Stimulated activated CD8-positive, alpha-beta memory T cell treated with anti-CD3 and anti-CD28 coated beads, Interleukin-15, amount 100 ng/mL, for 4 hours (primary cell): ENCODE results near the gene PDGFB.
"Not testable (repeated sequence)": the region's sequence is repeated elsewhere in the genome, so short reads cannot be mapped to it uniquely, and the experiment has no call there.

Experiments used
- DNase-seq, 2 donors: peaks; one replicate each; pipeline ENCODE4 v3.0.0-alpha.2; 2020; ENCODE audit warnings: low read depth in 2 of 2

Gene PDGFB

DNA sequence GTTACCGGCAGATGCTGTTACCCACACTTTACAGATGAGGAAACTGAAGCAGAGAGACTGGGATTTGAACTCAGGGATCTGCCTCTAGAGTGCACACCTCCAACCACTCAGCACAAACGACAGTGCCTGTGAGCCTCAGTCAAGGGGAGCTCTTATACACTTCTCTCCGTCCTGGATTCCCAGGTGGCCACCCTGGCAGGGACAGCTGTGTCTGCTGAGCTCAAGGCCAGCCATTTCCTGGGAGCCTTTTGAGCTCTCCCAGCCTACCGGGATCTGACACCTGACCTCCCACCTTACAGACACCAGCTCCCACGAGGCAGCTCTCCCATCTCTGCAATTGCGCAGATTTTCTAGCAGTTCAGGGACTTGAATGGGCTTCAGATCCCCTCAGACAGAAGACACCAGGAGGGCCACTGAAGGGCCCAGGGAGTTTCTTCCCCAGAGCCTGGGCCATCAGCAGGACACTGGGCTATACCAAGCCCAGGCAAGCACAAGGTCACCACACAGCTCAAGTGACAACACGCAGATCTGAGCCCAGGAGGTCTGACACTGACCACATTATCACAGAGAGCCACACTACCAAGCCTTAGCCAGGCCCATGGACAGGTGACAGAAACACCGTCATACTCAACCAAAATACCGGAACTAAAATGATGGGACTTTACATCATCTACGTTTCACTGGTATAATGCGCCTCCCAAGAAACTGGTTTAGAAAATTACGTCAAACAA is 17.1 kb downstream of the PDGFB start:
- no peak for DNase-seq

DNA sequence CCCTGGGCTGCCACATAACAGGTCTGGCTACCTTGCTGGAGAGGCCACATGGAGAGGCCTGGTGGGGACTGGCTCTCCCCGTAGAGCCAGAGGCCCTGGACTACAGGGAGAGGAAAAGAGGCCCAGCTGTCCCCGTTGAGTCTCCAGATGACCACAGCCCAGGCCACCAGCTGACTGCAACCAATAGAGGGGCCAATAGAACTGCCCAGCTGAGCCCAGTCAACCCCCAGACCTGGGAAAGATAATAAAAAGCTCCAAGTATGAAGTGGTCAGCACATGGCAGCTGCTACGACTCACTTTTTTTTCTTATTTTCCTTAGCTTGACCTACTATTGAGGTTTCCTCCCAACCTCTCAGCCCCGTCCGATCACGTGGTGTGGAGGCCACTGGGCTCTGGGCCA is 18.4 kb downstream of the PDGFB start:
- DNase-seq = no peak

DNA sequence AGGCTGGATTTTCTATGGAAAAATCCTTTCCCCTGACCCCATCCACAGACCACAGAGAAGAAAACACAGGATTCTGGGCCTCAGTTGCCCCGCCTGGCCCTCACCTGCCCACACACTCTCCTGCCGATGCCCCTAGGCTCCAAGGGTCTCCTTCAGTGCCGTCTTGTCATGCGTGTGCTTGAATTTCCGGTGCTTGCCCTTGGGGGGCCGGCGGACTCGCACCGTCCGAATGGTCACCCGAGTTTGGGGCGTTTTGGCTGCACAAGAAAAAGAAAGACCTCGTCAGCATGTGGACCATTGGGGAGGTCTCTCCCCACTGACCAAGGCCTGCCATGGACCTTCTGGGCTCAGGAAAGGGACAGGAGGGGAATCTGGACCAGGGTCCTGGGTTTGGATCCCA is 19.2 kb downstream of the PDGFB start:
- no peak for DNase-seq

DNA sequence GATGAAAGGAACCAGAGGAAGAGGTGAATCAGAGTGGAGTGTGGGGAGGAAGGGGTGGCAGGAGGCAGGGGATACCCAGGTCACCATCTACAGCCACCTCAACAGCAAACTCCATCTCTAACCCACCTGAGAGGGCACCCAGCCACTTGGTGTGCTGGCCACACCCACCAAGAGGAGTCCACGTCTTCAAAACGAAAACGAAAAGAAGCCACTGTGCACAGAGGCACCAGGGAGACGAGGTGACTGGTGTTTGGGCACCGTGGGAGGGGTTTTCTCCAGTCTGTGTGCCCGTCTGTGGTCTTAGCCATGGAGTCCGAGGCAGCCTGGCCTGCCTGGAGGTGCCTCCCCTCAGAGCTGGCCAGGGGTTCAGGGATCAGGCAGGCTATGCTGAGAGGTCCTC is 20.2 kb downstream of the PDGFB start:
- DNase-seq = no peak

DNA sequence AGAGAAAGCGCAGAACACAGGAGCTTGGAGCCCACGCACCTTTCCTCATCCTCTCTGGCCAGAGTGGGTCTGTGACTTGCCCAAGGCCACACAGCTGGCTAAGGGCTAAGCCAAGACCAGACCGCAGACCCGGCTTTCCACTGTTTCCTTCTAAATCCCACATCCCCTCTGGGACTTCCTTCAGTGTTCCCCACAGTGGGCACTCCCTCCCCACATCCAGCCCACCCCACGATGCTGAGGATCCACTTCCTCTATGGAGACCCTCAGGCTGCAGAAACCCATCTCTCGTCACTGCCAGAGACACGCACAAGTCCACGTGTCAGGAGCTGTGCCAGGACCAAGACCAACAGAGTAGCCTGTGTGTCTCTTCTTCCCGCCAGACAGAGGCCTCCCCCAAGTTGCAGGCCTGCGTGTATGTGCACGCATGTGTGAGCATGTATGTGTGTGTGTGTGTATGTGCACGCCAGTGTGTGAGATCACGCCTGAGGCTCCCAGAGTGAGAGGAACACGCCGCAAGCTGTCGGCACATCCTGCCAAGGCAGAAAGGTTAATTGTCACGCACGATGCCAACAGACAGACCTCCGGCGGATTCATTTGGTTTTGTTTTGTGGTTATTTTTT is 21.6 kb downstream of the PDGFB start:
- no peak for DNase-seq

DNA sequence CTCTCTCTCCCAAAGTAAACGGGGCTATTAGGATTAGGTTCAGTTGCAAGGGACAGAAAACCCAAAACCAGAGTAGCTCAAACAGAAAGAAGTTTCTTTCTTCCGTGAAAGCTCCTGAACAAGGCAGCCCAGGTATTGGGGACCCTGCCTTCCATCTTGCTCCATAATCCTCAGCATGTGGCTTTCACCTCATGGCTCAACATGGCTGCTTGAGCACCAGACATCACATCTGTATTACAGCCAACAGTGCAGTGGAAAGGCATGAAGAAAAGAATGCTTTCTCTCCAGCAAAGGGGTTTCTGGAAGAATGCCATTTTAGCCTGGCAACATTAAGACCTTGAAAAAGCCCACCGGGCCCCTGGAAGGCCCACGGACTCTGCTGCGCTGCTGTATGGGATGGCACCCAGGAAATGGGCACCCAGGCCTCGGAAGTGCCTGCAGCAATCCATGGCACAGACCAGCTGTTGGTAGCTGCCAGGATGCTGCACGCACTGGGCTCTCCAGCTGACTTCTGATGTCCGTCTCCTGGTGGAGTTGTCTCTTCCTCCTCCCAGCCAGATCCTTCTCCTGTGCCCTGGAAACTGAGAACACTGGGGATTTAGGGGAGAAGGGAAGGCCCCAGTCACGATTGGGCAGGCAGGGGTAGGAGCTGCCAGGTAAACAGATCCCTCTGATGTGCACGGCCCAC is 22.6 kb downstream of the PDGFB start:
- DNase-seq = no peak

DNA sequence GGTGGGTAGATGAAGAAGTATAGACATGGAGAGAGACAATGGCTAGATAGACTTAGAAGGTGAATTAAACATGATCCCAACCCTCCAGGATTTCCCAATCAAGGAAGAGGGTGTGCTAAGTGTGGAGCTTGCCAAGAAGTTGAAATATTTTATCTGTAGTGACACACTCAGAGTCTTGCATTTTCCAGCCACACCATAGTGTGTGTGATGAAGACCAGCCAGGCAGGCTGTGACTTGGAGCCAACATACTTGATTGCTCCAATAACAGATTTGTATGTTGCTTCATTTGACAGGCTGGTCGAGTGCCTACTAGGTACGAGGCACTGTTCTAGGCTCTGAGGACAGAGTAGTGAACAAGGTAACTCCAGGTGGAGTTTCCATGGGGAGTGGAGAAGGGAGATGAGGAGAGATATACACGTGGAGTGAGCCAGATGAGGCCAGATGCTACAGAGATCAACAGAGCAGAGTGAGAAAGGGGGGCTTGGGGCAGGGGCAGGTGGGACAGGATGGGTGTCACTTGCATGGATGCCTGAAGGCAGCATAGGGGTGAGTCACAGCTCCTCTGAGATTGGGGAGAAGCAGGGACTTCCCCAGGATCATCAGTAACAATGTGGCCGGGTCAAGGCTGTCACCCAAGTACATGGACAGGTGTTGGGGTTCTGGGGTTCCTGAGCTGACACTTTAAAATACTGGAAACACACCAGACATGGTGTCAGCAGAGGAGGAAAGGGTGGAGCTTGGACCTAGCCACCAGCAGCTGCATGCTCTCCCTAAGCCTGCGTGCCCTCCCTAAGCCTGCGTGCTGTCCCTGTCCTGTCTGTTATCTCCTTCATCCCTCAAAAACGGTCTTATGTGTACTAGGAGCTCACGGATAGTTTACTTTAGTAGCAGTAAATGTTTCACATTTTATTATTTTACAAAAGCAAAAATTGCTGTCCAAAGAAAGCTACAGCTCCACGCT is 23.6 kb downstream of the PDGFB start:
- no peak for DNase-seq

DNA sequence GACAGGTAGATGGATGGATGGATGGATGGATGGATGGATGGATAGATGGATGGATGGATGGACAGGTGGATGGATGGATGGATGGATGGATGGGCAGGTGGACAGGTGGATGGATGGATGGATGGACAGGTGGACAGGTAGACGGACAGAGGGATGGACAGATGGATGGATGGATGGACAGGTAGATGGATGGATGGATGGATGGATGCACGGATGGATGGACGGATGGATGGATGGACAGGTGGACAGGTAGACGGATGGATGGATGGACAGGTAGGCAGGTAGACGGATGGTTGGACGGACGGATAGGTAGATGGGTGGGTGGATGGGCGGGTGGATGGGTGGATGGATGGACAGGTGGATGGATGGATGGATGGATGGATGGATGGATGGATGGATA is 24.3 kb downstream of the PDGFB start:
- no peak for DNase-seq

DNA sequence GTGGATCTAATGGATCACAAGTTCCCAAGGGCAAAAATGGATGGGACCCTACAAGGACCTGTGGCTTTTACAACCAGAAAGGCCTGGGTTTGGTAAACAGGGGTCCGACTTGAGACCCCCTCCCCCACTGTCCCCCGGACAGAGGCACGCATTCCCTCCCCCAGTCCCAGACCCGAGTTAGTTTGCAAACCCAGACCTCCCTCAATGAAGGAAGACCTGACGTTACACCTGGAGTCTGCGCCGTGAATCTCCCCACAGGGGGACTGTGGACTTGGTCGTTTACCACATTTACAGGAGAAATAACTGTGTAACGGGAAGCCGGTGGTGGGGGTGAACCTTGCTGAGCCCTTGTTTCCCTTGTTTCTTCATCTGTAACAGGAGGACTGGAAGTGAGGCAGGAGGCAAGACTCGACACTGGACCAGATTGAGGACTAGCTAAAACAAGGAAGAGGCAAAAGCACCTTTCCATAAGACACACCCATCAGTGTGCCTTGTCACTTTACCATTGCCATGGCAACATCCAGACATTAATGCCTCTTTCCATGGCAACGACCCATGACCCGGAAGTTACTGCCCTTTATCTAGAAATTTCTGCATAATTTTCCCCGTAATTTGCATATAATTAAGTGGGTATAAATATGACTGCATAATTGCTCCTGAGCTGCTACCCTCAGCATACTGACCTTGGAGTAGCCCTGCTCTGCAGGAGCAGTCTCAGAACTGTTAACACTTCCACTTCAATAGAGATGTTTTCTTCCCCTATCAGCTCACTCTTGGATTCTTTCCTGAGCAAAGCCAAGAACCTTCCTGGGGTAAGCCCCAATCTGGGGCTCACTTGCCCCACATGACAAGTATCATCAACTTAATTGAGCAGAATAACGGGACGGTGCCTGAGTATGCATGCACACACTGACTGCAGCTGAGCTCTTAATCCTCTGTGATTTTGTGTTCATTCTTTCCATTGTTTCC is 25.4 kb downstream of the PDGFB start:
- no peak for DNase-seq

DNA sequence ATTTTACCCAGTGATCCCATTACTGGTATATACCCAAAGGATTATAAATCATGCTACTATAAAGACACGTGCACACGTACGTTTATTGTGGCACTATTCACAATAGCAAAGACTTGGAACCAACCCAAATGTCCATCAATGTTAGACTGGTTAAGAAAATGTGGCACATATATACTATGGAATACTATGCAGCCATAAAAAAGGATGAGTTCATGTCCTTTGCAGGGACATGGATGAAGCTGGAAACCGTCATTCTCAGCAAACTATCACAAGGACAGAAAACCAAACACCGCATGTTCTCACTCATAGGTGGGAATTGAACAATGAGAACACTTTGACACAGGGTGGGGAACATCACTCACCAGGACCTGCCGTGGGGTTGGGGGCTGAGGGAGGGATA is 26.4 kb downstream of the PDGFB start:
- DNase-seq = not testable (repeated sequence)

DNA sequence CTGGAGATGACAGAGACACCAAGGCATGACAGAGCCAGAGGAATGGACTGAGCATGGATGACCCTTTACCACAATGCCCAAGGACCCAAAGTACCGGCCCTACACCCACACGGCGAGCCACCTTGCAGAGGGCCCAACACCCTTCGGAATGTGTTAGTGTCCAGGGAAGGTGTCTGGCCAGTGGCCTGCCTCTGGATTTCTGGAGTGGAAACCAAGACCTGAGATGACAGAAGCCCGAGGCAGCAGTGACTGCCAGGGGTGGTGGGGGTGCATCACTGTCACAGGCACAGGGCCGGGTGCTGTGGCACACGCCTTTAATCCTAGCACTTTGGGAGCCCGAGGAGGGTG is 28.7 kb downstream of the PDGFB start:
- no peak for DNase-seq

DNA sequence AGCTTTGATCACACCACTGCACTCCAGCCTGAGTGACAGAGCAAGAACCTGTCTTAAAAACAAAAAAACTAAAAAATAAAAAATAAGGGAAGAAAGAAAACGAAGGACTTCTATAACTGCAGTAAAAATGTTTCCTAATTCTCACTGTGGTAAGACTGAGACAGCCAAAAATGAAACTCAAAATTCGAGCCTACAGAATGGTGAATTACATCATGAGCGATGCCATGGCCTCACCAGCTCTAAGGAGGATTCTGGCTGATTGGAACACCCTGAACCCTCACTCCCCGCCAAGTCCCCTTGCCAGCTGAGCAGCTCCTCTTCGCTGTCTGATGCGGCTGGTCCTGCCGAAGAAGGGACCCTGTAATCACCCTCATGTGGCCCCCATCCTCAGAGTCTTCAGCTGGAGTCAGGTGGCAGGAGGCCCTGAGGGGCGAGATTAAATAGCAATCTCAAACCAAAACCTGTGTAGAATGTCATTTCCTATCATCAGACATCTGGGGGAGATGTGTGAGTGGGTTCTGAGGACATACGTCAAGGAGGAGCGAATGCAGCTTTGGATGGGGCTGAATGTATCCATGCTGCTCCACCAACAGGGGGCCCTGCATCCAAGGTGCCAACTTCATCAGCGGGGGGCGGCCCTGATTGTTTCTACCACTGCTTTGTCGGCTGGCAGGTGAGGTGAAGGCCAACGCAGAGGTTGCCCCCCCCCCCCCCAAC is 29.2 kb downstream of the PDGFB start:
- DNase-seq = no peak

DNA sequence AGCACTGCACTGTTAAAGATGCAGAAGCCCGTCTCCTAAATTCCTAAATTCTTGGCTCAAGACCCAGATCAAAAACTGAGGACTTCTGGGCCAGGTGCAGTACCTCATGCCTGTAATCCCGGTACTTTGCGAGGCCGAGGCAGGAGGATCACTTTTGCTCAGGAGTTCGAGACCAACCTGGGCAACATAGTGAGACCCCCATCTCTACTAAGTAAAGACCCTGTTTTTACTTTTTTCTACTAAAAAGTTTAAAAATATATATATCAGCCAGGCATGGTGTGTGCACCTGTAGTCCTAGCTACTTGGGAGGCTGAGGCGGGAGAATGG is 29.7 kb downstream of the PDGFB start:
- DNase-seq = no peak

DNA sequence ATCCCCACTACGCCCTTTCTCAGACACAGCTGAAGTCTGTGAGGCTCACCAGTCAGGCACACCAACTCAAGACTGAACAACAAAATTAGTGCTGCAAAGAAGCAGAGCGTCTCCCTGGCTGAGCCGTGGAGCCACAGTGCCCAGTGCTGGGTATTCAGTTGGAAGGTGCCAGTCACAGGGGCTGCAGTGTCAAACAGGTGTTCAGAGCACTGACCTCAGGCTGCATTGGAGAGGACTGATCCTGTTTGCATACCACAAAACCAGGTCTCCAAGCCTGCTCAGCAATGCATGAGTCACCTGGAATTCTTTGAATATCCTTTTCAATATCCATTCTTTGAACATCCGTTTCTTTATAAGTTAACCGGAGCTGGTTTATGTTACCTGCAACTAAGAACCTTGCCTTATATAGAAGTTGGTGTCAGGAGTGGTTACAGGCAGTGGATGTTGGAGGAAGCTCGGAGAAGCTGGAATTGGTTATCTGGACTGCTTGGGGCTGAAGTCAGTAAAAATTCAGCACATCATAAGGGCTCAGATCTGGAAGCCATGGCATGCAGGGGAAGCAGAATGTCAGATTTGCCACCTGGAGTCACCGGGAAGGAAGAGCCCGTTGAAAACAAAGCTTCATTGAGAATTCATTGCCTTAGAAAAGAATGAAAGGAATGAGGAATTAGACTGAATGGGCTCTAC is 30.3 kb downstream of the PDGFB start:
- DNase-seq = no peak

DNA sequence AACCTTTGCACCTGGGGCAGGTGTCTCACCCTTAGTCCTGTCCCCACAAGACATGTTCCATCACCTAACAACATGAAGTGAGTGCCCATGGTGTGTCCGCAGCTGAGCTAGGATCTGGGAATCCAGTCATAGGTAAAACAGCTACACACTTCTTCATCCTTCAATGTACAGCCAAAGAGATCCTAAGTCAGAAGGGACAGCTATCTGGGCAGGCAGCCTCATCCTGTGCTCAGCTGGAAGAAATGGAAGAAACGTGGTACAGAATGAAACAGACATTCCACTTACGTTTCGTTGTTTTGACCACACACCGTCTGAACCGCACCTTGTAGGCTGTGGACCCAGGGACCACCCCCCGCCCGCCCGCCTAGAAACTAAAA is 30.8 kb downstream of the PDGFB start:
- no peak for DNase-seq

DNA sequence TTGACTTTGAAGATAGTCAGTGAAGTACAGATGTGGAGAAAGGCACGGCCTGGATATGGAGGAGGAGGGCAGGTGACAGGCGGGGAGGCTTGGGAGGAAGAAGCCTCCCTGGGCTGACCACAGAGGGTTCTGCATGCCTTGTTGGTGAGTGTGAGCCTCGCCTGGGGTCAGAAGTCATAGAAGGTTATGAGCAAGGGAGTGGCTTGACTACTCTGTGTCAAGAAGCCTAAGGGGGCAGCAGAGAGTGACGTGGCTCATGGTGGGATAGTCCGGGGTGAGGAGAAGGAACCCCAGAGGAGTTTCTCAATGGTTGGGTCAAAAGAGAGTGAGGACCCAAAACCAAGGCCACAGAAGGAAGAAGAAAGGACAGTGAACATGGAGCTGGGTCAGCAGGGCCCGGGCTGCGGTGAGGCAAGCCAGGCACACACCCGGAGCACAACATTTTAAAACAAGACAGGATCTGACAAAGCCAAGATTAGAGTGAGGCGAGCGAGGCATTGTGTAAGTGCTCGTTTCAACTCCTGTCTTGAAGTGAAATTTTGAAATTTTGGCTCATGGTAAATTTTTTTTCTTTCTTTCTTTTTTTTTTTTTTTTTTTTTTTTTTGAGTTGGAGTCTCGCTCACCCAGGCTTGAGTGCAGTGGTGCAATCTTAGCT is 31.9 kb downstream of the PDGFB start:
- DNase-seq = no peak

DNA sequence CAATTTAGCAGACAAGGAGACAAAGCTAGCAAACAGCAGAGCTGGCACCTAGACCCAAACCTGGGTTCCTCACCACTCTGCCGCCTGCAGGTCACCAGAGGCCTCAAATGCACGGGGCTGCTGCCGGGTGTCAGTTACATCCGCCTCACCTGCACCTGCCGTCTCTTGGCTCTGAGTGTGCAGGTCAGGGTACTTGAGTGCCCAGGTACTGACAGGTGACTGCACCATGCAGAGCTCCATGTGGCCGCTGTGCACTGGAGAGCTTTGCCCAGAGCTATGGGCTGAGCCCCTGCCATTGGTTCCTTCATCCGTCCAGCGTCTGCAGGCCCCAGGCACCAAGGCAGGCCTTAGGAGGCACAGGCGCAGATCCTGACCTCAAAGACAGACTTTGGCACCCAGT is 35.0 kb downstream of the PDGFB start:
- no peak for DNase-seq

DNA sequence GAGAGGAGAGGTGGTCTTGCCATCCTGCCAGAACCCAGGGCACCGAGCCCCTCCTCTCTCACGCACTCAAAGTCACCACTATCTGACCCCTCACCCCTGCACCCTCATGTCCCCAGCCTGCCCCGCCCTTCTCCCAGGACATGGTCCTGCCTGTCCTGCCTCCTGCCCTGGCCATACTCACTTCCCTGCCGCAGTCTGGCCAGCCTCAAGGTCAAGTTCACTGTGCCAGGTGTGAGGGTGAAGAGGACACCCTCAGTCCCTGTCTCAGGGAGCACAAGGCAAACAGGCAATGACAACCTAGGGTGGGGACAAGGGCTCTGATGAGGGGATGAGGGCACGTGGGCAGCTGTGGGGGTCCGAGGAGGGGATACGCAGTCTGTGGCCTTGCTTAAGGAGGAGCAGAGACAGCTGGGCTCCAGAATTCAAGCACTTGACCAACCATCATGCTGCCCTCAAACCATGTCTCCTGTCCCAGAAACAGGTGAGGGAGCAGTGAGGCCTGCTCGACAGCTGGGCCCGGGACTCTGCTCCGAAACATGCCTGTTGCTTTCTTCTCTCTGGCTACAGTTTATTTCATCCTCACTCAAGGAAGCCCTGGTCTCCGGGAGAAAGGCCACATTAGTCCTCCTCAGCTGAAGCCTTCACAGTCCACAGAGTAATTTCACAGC is 36.6 kb downstream of the PDGFB start:
- no peak for DNase-seq
